GM12878 (cell line): ENCODE measurements around the gene TMEM140. TPM values are rescaled to one million over a fixed set of nuclear protein-coding genes. Genes with fewer than 3 reads are reported as not detected.

Source experiments
- ATAC-seq: fragments of 200-7000 bp; cut with Tn5 transposase; 3 replicates; pipeline ENCODE4 v1.9.1; 2020; ENCODE audit warnings: mild to moderate bottlenecking, moderate library complexity
- BruUV-seq: library from RNA; stranded (reverse); fragments of 400-500 nt; replicated peaks from 2 replicates; lab custom pipeline; 2021; lab: Mats Ljungman, UMichigan
- CTCF ChIA-PET: fragments of 300-600 bp; sonication (Branson Sonifier 250); formaldehyde crosslinking; extraction: SDS; loops from one replicate; lab custom pipeline; 2021; ENCODE audit warnings: inconsistent platforms; lab: Yijun Ruan, JAX
- POLR2A ChIA-PET: fragments of 350-600 bp; formaldehyde crosslinking; extraction: SDS; loops from one replicate; lab custom pipeline; 2021; ENCODE audit warnings: inconsistent platforms; lab: Charles Lee
- RAD21 ChIA-PET: fragments of 300-600 bp; sonication (Branson Sonifier 250); formaldehyde crosslinking; loops from one replicate; lab custom pipeline; 2023; ENCODE audit warnings: antibody characterized with exemption; ENCODE audit not compliant: unreplicated experiment; lab: Charles Lee
- SMC1A ChIA-PET: fragments of 300-600 bp; sonication (Branson Sonifier 250); formaldehyde crosslinking; loops from one replicate; lab custom pipeline; 2023; ENCODE audit not compliant: unreplicated experiment, uncharacterized antibody; lab: Charles Lee
- DNase-seq: peaks from one replicate; pipeline ENCODE4 v3.0.0-alpha.2; 2011; ENCODE audit warnings: low read depth, low spot score
- FAIRE-seq: peaks from 3 replicates; lab custom pipeline; 2011; peaks lifted over from hg19 to GRCh38; lab: Jason Lieb, UNC
- H2AFZ ChIP-seq: 2 replicates; pipeline ENCODE4 v1.6.0; 2011; ENCODE audit warnings: low read depth, low read length, control low read depth; ENCODE audit not compliant: control insufficient read depth
- H3K27ac ChIP-seq: 2 replicates; pipeline ENCODE4 v1.5.1; 2011; ENCODE audit warnings: control low read depth; ENCODE audit not compliant: control insufficient read depth, insufficient read depth
- H3K27me3 ChIP-seq, 2 experiments: replicated peaks in 1 of 2; 2 replicates each; pipeline versions ENCODE4 v1.6.0 to v1.6.1; 2011; ENCODE audit warnings: low read length in 1 of 2; ENCODE audit not compliant: control insufficient read depth in 2 of 2, insufficient read depth in 2 of 2
- H3K36me3 ChIP-seq, 2 experiments: 2 replicates each; pipeline ENCODE4 v1.5.1; 2011; ENCODE audit warnings: low read length in 1 of 2; ENCODE audit not compliant: control insufficient read depth in 2 of 2, insufficient read depth in 2 of 2
- H3K4me1 ChIP-seq: 2 replicates; pipeline ENCODE4 v1.6.1; 2011; ENCODE audit warnings: mild to moderate bottlenecking, low read length, moderate library complexity, mixed read lengths; ENCODE audit not compliant: control insufficient read depth, insufficient read depth
- H3K4me2 ChIP-seq: 2 replicates; pipeline ENCODE4 v1.6.0; 2011; ENCODE audit warnings: control low read depth; ENCODE audit not compliant: control insufficient read depth, insufficient read depth
- H3K4me3 ChIP-seq: fragments of 200-600 bp; sonication (generic); 2 replicates; pipeline ENCODE4 v1.5.1; 2016
- H3K79me2 ChIP-seq: 2 replicates; pipeline ENCODE4 v1.6.0; 2011; ENCODE audit warnings: low read length; ENCODE audit not compliant: control insufficient read depth, insufficient read depth
- H3K9ac ChIP-seq: 2 replicates; pipeline ENCODE4 v1.8.0; 2011; ENCODE audit warnings: low read length, control low read depth, mixed read lengths; ENCODE audit not compliant: control insufficient read depth, insufficient read depth
- H3K9me3 ChIP-seq: replicated peaks from 3 replicates; pipeline ENCODE4 v1.5.1; 2011; ENCODE audit warnings: mild to moderate bottlenecking, low read length; ENCODE audit not compliant: control insufficient read depth, insufficient read depth
- H4K20me1 ChIP-seq: 2 replicates; pipeline ENCODE4 v1.6.0; 2011; ENCODE audit not compliant: control insufficient read depth, insufficient read depth
- CHD2 ChIP-seq: IDR thresholded peaks from 2 replicates; pipeline ENCODE4 v1.6.1; 2011; ENCODE audit warnings: low read depth, low read length, improper control_type of control experiment, borderline replicate concordance
- CREB1 ChIP-seq: IDR thresholded peaks from 2 replicates; pipeline ENCODE4 v1.6.1; 2012; ENCODE audit warnings: low read depth, mild to moderate bottlenecking, inconsistent platforms
- GABPA ChIP-seq: IDR thresholded peaks from 2 replicates; pipeline ENCODE4 v1.6.1; 2014; ENCODE audit warnings: antibody characterized with exemption, low read depth, mild to moderate bottlenecking, inconsistent platforms
- NR2F1 ChIP-seq: fragments of 450-650 bp; conservative IDR thresholded peaks from 2 replicates; pipeline ENCODE4 v1.6.1; 2017; ENCODE audit warnings: mild to moderate bottlenecking
- RB1 ChIP-seq: fragments of 450-650 bp; formaldehyde crosslinking; IDR thresholded peaks from 2 replicates; pipeline ENCODE4 v1.6.1; 2017; ENCODE audit warnings: mild to moderate bottlenecking, borderline replicate concordance
- RBBP5 ChIP-seq: fragments of 200-600 bp; sonication (generic); conservative IDR thresholded peaks from 2 replicates; pipeline ENCODE4 v1.6.1; 2016
- RUNX3 ChIP-seq: IDR thresholded peaks from 2 replicates; pipeline ENCODE4 v1.6.1; 2012; ENCODE audit warnings: low read length, inconsistent platforms
- SPI1 ChIP-seq: IDR thresholded peaks from 2 replicates; pipeline ENCODE4 v1.6.1; 2011; ENCODE audit warnings: low read depth, mild to moderate bottlenecking, low read length, moderate library complexity, borderline replicate concordance; ENCODE audit not compliant: insufficient read depth
- TBL1XR1 ChIP-seq: IDR thresholded peaks from 2 replicates; pipeline ENCODE4 v1.6.1; 2012; ENCODE audit warnings: low read depth, low read length, improper control_type of control experiment
- whole genome bisulfite sequencing: methylation state at CpG from one replicate; pipeline ENCODE4 v1.1.6; 2016; ENCODE audit warnings: low lambda C conversion rate; ENCODE audit not compliant: insufficient replicate concordance, insufficient coverage; ENCODE audit errors: missing lambda C conversion rate; 5-methylcytosine and 5-hydroxymethylcytosine counted together
- in situ Hi-C: fragments of 300-500 bp; cut with MboI; formaldehyde crosslinking; loops from 9 replicates; pipeline ENCODE4 v1.14.3; 2018; ENCODE audit warnings: mixed read lengths
- intact Hi-C: fragments of 100-400 bp; cut with micrococcal nuclease; formaldehyde crosslinking; loops from one replicate; pipeline ENCODE4 v1.14.2; 2022; ENCODE audit not compliant: unreplicated experiment
- microRNA-seq: library from miRNA; unstranded; fragments of <30 nt; microRNA quantifications from one replicate; pipeline ENCODE4, GENCODE V29; 2018
- polyA plus RNA-seq, 11 experiments: library from polyadenylated mRNA; depleted of rRNA in 4 of 11; unstranded in 6 of 11; stranded (reverse) in 5 of 11; fragments of >200 nt; fragmentation: Nextera tagmentation in 4 of 11; fragmentation: Illumina TruSeq in 1 of 11; extraction: Ambion mirVana in 4 of 11; extraction: Trizol in 1 of 11; gene quantifications; 1 replicate in 1 of 11; 2 replicates in 10 of 11; pipeline versions ENCODE4 v1.2.1 to v1.2.3, GENCODE V29; 2011 to 2016; ENCODE audit warnings: inconsistent platforms in 2 of 11, missing spikeins in 2 of 11, low read depth in 1 of 11
- small RNA-seq: library from RNA; depleted of rRNA; stranded (forward); fragments of <200 nt; gene quantifications from one replicate; pipeline ENCODE3, GENCODE V24; 2014
- total RNA-seq, 4 experiments: library from RNA; depleted of rRNA in 3 of 4; stranded (reverse); fragments of >200 nt in 3 of 4; fragmentation: Illumina TruSeq in 1 of 4; extraction: Trizol in 1 of 4; gene quantifications; 2 replicates each; pipeline versions ENCODE4 v1.2.1 to v1.2.3, GENCODE V29; 2013 to 2021

The TMEM140 gene
- total and polyA plus RNA-seq, 10 of the 15 experiments (the other 5 are each of a cell fraction or from before 2014, with no cell fraction given), result 0.85 to 20.7 (median 3.3) TPM

GRCh38 chr7:135215698-135216097 lies 67.8 kb downstream of the TMEM140 start:
- ChIA-PET RAD21 (no interaction called here), POLR2A (no interaction called here), CTCF (no interaction called here), SMC1A (interaction anchor here (2.3 kb wide), 1 partner anchor 11 kb away, joined by 6 read pairs; no protein-coding TSS in a partner anchor)
- intact Hi-C loops, result no loop called here
- H3K9ac ChIP-seq, result no peak overlapping the region
- no peak overlapping the region for H2AFZ ChIP-seq
- 71% methylated on average over 3 of the region's 3 CpGs for WGBS
- no peak for ATAC-seq
- H3K4me3 ChIP-seq, result no peak overlapping the region
- H3K79me2 ChIP-seq, result peaks cover 8% of the 10 kb centered on the region
- in situ Hi-C loops, result no loop called here
- H3K4me2 ChIP-seq, result no peak overlapping the region
- no peak for FAIRE-seq
- H3K27ac ChIP-seq, result no peak overlapping the region
- BruUV-seq, result no TSS peak
- no peaks in the 10 kb centered on the region for H3K36me3 ChIP-seq
- DNase-seq, result no peak
- no peaks in the 10 kb centered on the region; the same call in 2 of the 3 replicates for H3K9me3 ChIP-seq
- H4K20me1 ChIP-seq, result no peaks in the 10 kb centered on the region
- H3K4me1 ChIP-seq, result peaks cover 9% of the 10 kb centered on the region
- no peaks in the 10 kb centered on the region for H3K27me3 ChIP-seq
- TF ChIP-seq CREB1 (no peak), SPI1 (no peak), NR2F1 (no peak), RUNX3 (no peak), CHD2 (no peak), GABPA (no peak), RBBP5 (no peak), TBL1XR1 (no peak), RB1 (no peak)

Small RNA genes lying within 50 kb of the gene (microRNA-seq; reads per million reads assigned to microRNA genes)
- gene MIR6509, result 10.2 reads per million, percentile 44 among the genes with 10 or more reads in this experiment

Small RNA genes lying within 50 kb of the gene (small RNA-seq; reads per million reads assigned to genes)
- 1.3 reads per million, percentile 42 among the genes with 10 or more reads in this experiment for gene MIR6509

Other genes starting within 250 kb of the TMEM140 start
- gene AGBL3, start 161.6 kb upstream of the TMEM140 start, total RNA-seq (2014; rRNA removed), result 3.2 and 3.5 TPM in 2 replicates
- 2.9 and 3.8 TPM in 2 replicates for gene AGBL3, start 161.6 kb upstream of the TMEM140 start, total RNA-seq (2014; rRNA removed; fragmentation: Illumina TruSeq; extraction: Trizol)
- gene AGBL3, start 161.6 kb upstream of the TMEM140 start, total RNA-seq (2021), result 2.3 and 4.2 TPM in 2 replicates
- 12.4 and 24.0 TPM in 2 replicates for gene AGBL3, start 161.6 kb upstream of the TMEM140 start, polyA plus RNA-seq (2011; rRNA removed)
- gene AGBL3, start 161.6 kb upstream of the TMEM140 start, polyA plus RNA-seq (2014; fragmentation: Illumina TruSeq; extraction: Trizol), result 3.7 TPM in 2 replicates
- 1 to 10 TPM in 1 of 2 experiments, under 1 TPM in 1; 0.82 to 1.4 TPM for gene AGBL3, start 161.6 kb upstream of the TMEM140 start, polyA plus RNA-seq (2014; fragmentation: Nextera tagmentation; extraction: Ambion mirVana)
- gene AGBL3, start 161.6 kb upstream of the TMEM140 start, polyA plus RNA-seq (2014; rRNA removed), result 1.8 and 2.4 TPM in 2 replicates
- gene AGBL3, start 161.6 kb upstream of the TMEM140 start, polyA plus RNA-seq (2016; fragmentation: Nextera tagmentation; extraction: Ambion mirVana), result 1 to 10 TPM; 7.4 to 8.3 TPM
- 61.3 and 61.5 TPM in 2 replicates for gene CYREN, start 22.6 kb downstream of the TMEM140 start, total RNA-seq (2014; rRNA removed)
- gene CYREN, start 22.6 kb downstream of the TMEM140 start, total RNA-seq (2014; rRNA removed; fragmentation: Illumina TruSeq; extraction: Trizol), result 48.3 and 50.8 TPM in 2 replicates
- gene CYREN, start 22.6 kb downstream of the TMEM140 start, total RNA-seq (2021), result 55.3 and 58.0 TPM in 2 replicates
- 64.3 and 64.5 TPM in 2 replicates for gene CYREN, start 22.6 kb downstream of the TMEM140 start, polyA plus RNA-seq (2011; rRNA removed)
- 42.5 and 46.0 TPM in 2 replicates for gene CYREN, start 22.6 kb downstream of the TMEM140 start, polyA plus RNA-seq (2014; fragmentation: Illumina TruSeq; extraction: Trizol)
- 10 to 100 TPM in 1 of 2 experiments, 1 to 10 TPM in 1; 8.7 to 12.9 TPM for gene CYREN, start 22.6 kb downstream of the TMEM140 start, polyA plus RNA-seq (2014; fragmentation: Nextera tagmentation; extraction: Ambion mirVana)
- 49.6 and 54.6 TPM in 2 replicates for gene CYREN, start 22.6 kb downstream of the TMEM140 start, polyA plus RNA-seq (2014; rRNA removed)
- gene CYREN, start 22.6 kb downstream of the TMEM140 start, polyA plus RNA-seq (2016; fragmentation: Nextera tagmentation; extraction: Ambion mirVana), result 10 to 100 TPM; 56.7 to 57.7 TPM
- 26.0 TPM in 2 replicates for gene WDR91, start 63.5 kb downstream of the TMEM140 start, total RNA-seq (2014; rRNA removed)
- 13.3 and 15.8 TPM in 2 replicates for gene WDR91, start 63.5 kb downstream of the TMEM140 start, total RNA-seq (2014; rRNA removed; fragmentation: Illumina TruSeq; extraction: Trizol)
- 27.4 TPM in 2 replicates for gene WDR91, start 63.5 kb downstream of the TMEM140 start, total RNA-seq (2021)
- gene WDR91, start 63.5 kb downstream of the TMEM140 start, polyA plus RNA-seq (2011; rRNA removed), result 61.8 and 83.3 TPM in 2 replicates
- 13.7 and 17.8 TPM in 2 replicates for gene WDR91, start 63.5 kb downstream of the TMEM140 start, polyA plus RNA-seq (2014; fragmentation: Illumina TruSeq; extraction: Trizol)
- 10 to 100 TPM in 1 of 2 experiments, 1 to 10 TPM in 1; 7.6 to 10.1 TPM for gene WDR91, start 63.5 kb downstream of the TMEM140 start, polyA plus RNA-seq (2014; fragmentation: Nextera tagmentation; extraction: Ambion mirVana)
- gene WDR91, start 63.5 kb downstream of the TMEM140 start, polyA plus RNA-seq (2014; rRNA removed), result 31.9 and 37.2 TPM in 2 replicates
- gene WDR91, start 63.5 kb downstream of the TMEM140 start, polyA plus RNA-seq (2016; fragmentation: Nextera tagmentation; extraction: Ambion mirVana), result 10 to 100 TPM; 13.4 to 15.2 TPM
- not detected in 2 replicates for gene STRA8, start 85.8 kb downstream of the TMEM140 start, total RNA-seq (2014; rRNA removed)
- not detected in 2 replicates for gene STRA8, start 85.8 kb downstream of the TMEM140 start, total RNA-seq (2014; rRNA removed; fragmentation: Illumina TruSeq; extraction: Trizol)
- gene STRA8, start 85.8 kb downstream of the TMEM140 start, total RNA-seq (2021), result not detected in 2 replicates
- 0.14 and 0.15 TPM in 2 replicates for gene STRA8, start 85.8 kb downstream of the TMEM140 start, polyA plus RNA-seq (2011; rRNA removed)
- gene STRA8, start 85.8 kb downstream of the TMEM140 start, polyA plus RNA-seq (2014; fragmentation: Illumina TruSeq; extraction: Trizol), result not detected in 2 replicates
- not detected for gene STRA8, start 85.8 kb downstream of the TMEM140 start, polyA plus RNA-seq (2014; fragmentation: Nextera tagmentation; extraction: Ambion mirVana)
- not detected in 2 replicates for gene STRA8, start 85.8 kb downstream of the TMEM140 start, polyA plus RNA-seq (2014; rRNA removed)
- gene STRA8, start 85.8 kb downstream of the TMEM140 start, polyA plus RNA-seq (2016; fragmentation: Nextera tagmentation; extraction: Ambion mirVana), result not detected